LNCaP clone FGC (cell line): ENCODE measurements around the gene TGM1.

Experiments
- DNase-seq: peaks from one replicate; pipeline ENCODE4 v3.0.0-alpha.2; 2011; ENCODE audit warnings: low read depth
- H3K4me3 ChIP-seq: 2 replicates; pipeline ENCODE4 v1.5.1; 2011; ENCODE audit warnings: mild to moderate bottlenecking, low read depth, low read length, control low read depth
- TF ChIP-seq, protein P1 (sequence below): IDR thresholded peaks from 2 replicates; pipeline ENCODE4 v1.5.1; 2012; ENCODE audit warnings: mild to moderate bottlenecking; ENCODE audit not compliant: control insufficient read depth, insufficient read depth; ENCODE audit errors: extremely low read depth

TGM1 gene

DNA sequence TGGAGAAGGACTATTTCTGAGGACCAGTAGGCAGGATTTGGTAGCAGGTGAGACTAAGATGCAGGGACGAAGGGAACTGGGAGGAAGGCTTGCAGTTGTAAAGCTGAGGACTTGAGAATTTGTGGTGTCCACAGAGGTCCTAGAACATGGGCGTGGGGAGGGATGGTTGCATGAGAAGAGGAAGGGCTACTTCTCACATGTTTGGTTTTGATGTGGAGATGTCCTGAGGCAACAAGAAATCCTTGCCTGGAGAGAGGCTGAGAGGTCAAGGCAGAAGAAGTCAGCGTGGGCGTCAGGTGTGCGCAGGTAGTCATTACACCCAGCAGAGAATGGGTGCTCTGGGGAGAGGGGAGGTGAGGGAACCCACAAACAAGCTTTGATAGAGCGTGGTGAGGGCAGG lies 14.1 kb upstream of the TGM1 start:
- TF ChIP-seq, protein P1, sequence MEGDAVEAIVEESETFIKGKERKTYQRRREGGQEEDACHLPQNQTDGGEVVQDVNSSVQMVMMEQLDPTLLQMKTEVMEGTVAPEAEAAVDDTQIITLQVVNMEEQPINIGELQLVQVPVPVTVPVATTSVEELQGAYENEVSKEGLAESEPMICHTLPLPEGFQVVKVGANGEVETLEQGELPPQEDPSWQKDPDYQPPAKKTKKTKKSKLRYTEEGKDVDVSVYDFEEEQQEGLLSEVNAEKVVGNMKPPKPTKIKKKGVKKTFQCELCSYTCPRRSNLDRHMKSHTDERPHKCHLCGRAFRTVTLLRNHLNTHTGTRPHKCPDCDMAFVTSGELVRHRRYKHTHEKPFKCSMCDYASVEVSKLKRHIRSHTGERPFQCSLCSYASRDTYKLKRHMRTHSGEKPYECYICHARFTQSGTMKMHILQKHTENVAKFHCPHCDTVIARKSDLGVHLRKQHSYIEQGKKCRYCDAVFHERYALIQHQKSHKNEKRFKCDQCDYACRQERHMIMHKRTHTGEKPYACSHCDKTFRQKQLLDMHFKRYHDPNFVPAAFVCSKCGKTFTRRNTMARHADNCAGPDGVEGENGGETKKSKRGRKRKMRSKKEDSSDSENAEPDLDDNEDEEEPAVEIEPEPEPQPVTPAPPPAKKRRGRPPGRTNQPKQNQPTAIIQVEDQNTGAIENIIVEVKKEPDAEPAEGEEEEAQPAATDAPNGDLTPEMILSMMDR, result no peak
- H3K4me3 ChIP-seq, result no peak overlapping the region
- DNase-seq, result no peak

DNA sequence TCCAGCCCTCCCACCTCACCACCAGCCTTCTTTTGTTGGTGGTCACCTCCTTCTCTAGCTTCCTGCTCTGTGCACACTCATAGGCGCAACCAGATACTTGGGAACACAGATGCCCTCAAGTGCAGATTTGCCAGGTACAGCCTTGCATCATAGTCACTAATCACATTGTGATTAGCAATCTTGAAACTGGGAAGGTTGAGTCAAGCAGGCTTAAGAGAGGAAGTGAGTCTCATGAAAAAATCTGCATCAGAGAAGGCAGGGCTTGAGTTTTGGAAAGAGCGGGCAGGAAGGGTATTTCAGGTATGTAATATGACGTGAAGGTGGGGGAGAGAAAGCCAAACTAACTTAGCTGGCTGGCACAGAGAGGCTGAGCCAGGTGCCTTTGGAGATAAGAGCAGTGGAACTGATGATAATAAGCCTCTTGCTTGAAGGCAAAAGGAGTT lies 11.1 kb upstream of the TGM1 start:
- DNase-seq, result no peak
- TF ChIP-seq, protein P1, result no peak
- no peak overlapping the region for H3K4me3 ChIP-seq

DNA sequence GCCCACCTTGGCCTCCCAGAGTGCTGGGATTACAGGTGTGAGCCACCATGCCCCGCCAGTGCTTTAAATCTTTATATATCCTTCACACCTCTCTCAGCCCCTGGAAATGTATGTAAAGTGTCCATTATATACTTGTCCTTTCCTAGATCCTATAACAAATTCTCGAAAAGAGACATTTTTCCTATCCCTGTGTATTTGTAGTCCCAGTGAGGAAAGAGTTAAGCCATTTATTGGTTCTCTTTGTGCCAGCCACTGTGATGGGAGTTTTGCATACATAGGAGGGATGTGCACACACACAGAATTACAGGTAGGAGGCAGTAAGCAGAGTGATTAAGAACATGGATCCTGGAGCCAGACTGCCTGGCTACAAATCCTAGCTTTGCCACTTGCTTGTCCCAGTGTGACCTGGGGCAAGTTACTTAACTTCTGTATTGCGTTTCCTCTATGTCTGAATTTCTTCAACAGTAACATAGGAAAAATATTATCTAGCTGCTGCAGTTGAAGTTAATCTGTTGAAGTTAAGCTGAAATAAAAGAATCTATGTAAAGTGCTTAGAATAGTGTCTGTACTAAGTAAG lies 10.5 kb upstream of the TGM1 start:
- no peak overlapping the region for H3K4me3 ChIP-seq

DNA sequence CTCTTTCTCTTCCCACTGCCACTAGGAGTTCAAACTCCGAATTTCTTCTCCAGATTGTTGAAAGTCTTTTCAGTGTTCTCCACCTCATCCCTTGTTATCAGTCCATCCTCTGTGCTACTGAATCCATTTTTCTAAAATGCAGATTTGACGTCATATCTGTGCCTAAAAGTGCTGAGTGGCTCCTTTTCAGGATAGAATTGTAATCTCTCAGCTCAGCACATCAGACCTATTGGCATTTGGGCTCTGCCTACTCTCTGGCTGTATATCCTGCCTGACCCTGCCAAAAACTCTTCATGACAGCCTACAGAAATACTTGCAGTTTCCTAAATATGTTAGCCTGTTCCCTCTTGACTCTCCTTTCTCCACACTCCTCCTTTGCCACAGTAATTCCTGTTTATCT lies 9.5 kb upstream of the TGM1 start:
- no peak overlapping the region for H3K4me3 ChIP-seq
- TF ChIP-seq, protein P1, result no peak
- no peak for DNase-seq

More for the DNA sequence above, 10.5 kb upstream of the TGM1 start:
- DNase-seq, result peak; percentile 30
- TF ChIP-seq, protein P1, result peak; percentile 43

DNA sequence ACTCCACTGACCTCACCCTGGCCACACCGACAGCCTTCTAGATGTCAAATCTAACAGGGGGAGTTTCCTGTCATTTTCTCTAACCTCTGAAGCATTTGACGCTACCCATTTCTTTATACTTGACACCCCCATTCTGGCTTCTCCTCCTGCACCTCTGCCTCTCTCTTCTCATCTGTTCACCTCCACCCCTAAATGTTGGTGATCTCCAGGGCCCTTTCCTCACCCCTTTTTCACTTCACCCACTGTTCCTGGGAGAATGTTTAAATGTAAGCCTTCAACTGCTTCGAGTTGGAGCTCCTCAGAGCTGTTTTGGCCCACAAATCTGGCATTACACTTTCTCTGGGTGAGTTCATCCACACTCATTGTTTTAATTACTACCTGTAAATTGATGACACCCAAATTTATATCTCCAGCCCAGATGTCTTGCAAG lies 8.9 kb upstream of the TGM1 start:
- H3K4me3 ChIP-seq, result peak overlapping the region; percentile 89
- TF ChIP-seq, protein P1, result no peak
- no peak for DNase-seq

DNA sequence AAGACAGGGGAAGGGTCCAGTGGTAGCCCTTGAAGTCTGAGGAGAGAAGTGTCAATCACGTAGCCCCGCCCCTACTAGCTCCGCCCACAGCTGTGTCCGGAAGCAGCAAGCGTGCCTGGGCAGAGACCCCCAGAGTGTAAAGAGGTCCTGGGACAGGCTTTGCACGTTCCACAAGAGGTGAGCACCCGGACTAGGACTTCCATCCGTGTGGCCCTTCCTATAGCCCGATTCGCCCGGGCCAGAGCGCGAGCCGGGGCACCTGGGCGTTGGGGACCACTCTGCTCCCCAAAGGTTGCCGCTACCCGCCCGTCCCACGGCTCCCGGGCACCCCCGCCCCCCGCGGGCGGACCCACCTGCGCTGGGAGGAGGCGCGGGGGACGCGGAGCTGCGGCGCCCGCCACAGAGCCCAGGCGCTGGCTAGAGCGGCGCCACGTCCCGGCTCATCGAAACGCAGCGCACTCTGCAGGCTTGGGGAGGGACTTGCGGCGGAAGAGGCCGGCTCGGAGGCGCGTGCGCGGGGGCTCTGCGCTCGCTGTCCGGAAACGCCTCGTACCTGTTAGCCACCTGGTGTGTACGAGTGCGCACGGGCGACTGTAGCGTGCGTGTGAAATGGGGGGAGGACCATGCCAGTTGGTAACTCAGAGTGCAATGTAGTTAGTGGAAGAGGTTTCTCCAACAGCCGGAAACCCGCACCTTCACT lies 8.3 kb upstream of the TGM1 start, which contains the start of gene RABGGTA:
TSS of gene RABGGTA (minus strand) at position 464 of the 700 bp plus-strand sequence. CDS start 482 bp downstream, outside the sequence.
- DNase-seq, result peak; percentile 75
- TF ChIP-seq, protein P1, result peak; percentile 97
- H3K4me3 ChIP-seq, result peak within 1 kb of the TSS; percentile 89
